Mucosa of descending colon (tissue), 3 donors: Measurements from ENCODE around the gene DCAF11. TPM values are rescaled to one million over a fixed set of nuclear protein-coding genes. Genes with fewer than 3 reads are reported as not detected.
A peak's percentile ranks its signal among the peaks of the same experiment; 100 is the strongest.

Source experiments
- ATAC-seq: fragments of 200-7000 bp; cut with Tn5 transposase; one replicate; pipeline ENCODE4 v1.9.1; 2020; ENCODE audit warnings: mild to moderate bottlenecking, moderate library complexity
- DNase-seq, 3 donors: peaks; one replicate each; pipeline ENCODE4 v3.0.0-alpha.2; 2020
- H3K36me3 ChIP-seq: fragments of 200-600 bp; one replicate; pipeline ENCODE4 v1.8.0; 2021; ENCODE audit warnings: low read depth, mild to moderate bottlenecking
- H3K4me1 ChIP-seq: fragments of 200-600 bp; one replicate; pipeline ENCODE4 v1.8.0; 2021; ENCODE audit warnings: low read depth, mild to moderate bottlenecking
- H3K4me3 ChIP-seq: fragments of 200-600 bp; one replicate; pipeline ENCODE4 v1.8.0; 2021; ENCODE audit warnings: mild to moderate bottlenecking
- H3K9me3 ChIP-seq: fragments of 200-600 bp; one replicate; pipeline ENCODE4 v1.8.0; 2021; ENCODE audit warnings: mild to moderate bottlenecking
- CTCF ChIP-seq: fragments of 200-600 bp; IDR thresholded peaks from one replicate; pipeline ENCODE4 v1.8.0; 2022; ENCODE audit warnings: antibody characterized with exemption, mild to moderate bottlenecking
- intact Hi-C, 2 donors: fragments of 100-400 bp; cut with DNase I in 1 of 2; cut with micrococcal nuclease in 1 of 2; formaldehyde crosslinking; loops; one replicate each; pipeline versions ENCODE4 v1.11.0 to v1.11.1; 2022; cut with DNase I, micrococcal nuclease
- total RNA-seq, 3 donors: library from RNA; stranded (reverse); fragmentation: NEBNext Ultra II Directional in 2 of 3; extraction: Animal tissue kit (Norgen Biotek cat#: 25700) in 2 of 3; gene quantifications; one replicate each; pipeline versions ENCODE4 v1.2.1 to v1.2.4, GENCODE V29; 2021 to 2023
- donor health status: DM: no; HTN: no; CAD: no; lungs with moderate emphysema.
- donor health status: DM: no; HTN: no; CAD: no.
- donor health status: DM: no; HTN: yes; CAD: no.

The DCAF11 gene
- total RNA-seq, 3 donors from 2014 or later: 65.8 to 101 (median 84.9) TPM

DNA sequence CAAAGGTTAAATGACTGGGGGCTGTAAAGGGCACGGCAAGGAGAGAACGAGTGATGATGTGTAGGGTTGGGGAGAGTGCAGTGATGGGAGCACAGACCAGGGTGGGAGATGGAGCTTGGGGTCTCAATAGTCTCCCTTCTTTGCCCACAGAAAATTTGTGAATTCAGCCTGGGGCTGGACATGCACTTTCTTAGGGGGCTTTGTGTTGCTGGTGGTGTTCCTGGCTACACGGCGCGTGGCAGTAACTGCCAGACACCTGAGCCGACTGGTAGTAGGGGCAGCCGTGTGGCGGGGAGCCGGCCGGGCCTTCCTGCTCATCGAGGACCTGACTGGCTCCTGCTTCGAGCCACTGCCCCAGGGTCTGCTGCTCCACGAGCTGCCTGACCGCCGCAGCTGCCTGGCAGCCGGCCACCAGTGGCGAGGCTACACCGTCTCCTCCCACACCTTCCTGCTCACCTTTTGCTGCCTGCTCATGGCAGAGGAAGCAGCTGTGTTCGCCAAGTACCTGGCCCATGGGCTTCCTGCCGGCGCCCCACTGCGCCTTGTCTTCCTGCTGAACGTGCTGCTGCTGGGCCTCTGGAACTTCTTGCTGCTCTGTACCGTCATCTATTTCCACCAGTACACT is 17.6 kb downstream of the DCAF11 start:
- TF ChIP-seq CTCF: no peak
- ATAC-seq (no peak), DNase-seq (peak in 1 of 3 donors; percentile 65)
- no peaks in the 10 kb centered on the region for H3K9me3 ChIP-seq
- peaks cover 6% of the 10 kb centered on the region for H3K4me1 ChIP-seq
- no peak overlapping the region for H3K4me3 ChIP-seq
- no peaks in the 10 kb centered on the region for H3K36me3 ChIP-seq
- intact Hi-C loops: no loop called here

GRCh38 chr14:24132976-24133375 is 18.4 kb downstream of the DCAF11 start:
- ATAC-seq: no peak
- H3K4me1 ChIP-seq: peaks cover 14% of the 10 kb centered on the region
- no peaks in the 10 kb centered on the region for H3K36me3 ChIP-seq
- intact Hi-C loops: no loop called here
- no peak for DNase-seq
- H3K4me3 ChIP-seq: no peak overlapping the region
- TF ChIP-seq CTCF: no peak
- H3K9me3 ChIP-seq: no peaks in the 10 kb centered on the region

DNA sequence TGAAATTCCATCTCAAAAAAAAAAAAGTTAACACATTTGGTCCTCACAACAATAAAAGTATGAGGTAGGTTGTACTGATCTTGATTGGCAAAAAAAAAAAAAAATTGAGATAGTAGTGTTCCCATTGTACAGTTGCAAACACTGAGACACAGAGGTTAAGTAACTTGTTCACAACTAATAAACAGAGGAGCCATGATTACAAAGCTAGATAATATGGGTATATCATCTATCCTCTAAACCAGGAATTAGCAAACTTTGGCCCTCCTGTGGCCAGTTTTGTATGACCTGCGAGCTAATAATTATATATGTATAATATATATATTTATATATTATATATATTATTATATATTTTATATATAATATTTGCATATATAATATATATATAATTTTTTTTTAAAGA is 19.2 kb downstream of the DCAF11 start:
- ATAC-seq (no peak), DNase-seq (no peak)
- H3K4me3 ChIP-seq: no peak overlapping the region
- no peak for TF ChIP-seq CTCF
- peaks cover 17% of the 10 kb centered on the region for H3K4me1 ChIP-seq
- H3K36me3 ChIP-seq: no peaks in the 10 kb centered on the region
- no peaks in the 10 kb centered on the region for H3K9me3 ChIP-seq
- intact Hi-C loops: no loop called here

GRCh38 chr14:24135584-24135833 is 20.9 kb downstream of the DCAF11 start:
- Histone ChIP-seq H3K36me3 (no peaks in the 10 kb centered on the region), H3K4me3 (no peak overlapping the region), H3K4me1 (peaks cover 30% of the 10 kb centered on the region), H3K9me3 (no peaks in the 10 kb centered on the region)
- intact Hi-C loops: no loop called here
- TF ChIP-seq CTCF: no peak
- no peak for DNase-seq
- ATAC-seq: no peak

- H3K36me3 ChIP-seq: no peaks in the 10 kb centered on the region
- TF ChIP-seq CTCF: no peak
- peak; percentile 96 to 99 (median 97) for DNase-seq
- H3K9me3 ChIP-seq: no peaks in the 10 kb centered on the region
- peaks cover 30% of the 10 kb centered on the region for H3K4me1 ChIP-seq
- H3K4me3 ChIP-seq: peak within 1 kb of the TSS; percentile 98
- intact Hi-C loops: no loop called here
- peak; percentile 97 for ATAC-seq
These were observed 21.5 kb downstream of the DCAF11 start, which contains the start of gene PSME1 for GRCh38 chr14:24135834-24136683. PSME1 (plus strand) TSS chr14:24136194; CDS start chr14:24136263, 69 bp downstream.
